Measurements from ENCODE around the gene PPP2R2D.

The PPP2R2D gene

GRCh38 chr10:132006966-132007365 is 106.2 kb downstream of the PPP2R2D start:
- TF ChIP-seq GATA1 (IDR thresholded peaks at IDR 0.05; ENCODE audit: low read depth, low read length) (no peak), POLR2A (IDR thresholded peaks at IDR 0.05; ENCODE audit: low read length) (no peak)
- no peak for DNase-seq

- TF ChIP-seq POLR2A (IDR thresholded peaks at IDR 0.05; ENCODE audit: low read length), result no peak
- no peak for DNase-seq
These were observed 106.9 kb downstream of the PPP2R2D start for GRCh38 chr10:132007681-132008080.
